Inferior parietal cortex (tissue), 1 donor: Measurements from ENCODE around the gene TTC7B.

Experiments used
- DNase-seq: peaks from one replicate; pipeline ENCODE4 v3.0.0-alpha.2; 2016; ENCODE audit errors: extremely low spot score

The TTC7B gene

GRCh38 chr14:90619911-90620310 lies 196.3 kb downstream of the TTC7B start:
- DNase-seq, result no peak

- no peak for DNase-seq
Measured at GRCh38 chr14:90617961-90618360, 198.3 kb downstream of the TTC7B start.

- DNase-seq, result no peak
Measured at GRCh38 chr14:90616881-90617280, 199.3 kb downstream of the TTC7B start.

GRCh38 chr14:90616313-90616712 lies 199.9 kb downstream of the TTC7B start:
- DNase-seq, result no peak

GRCh38 chr14:90615517-90616060 lies 200.6 kb downstream of the TTC7B start:
- no peak for DNase-seq

GRCh38 chr14:90614696-90615516 lies 201.3 kb downstream of the TTC7B start:
- no peak for DNase-seq

GRCh38 chr14:90613997-90614396 lies 202.2 kb downstream of the TTC7B start:
- DNase-seq, result no peak

GRCh38 chr14:90613453-90613852 lies 202.8 kb downstream of the TTC7B start:
- DNase-seq, result no peak

GRCh38 chr14:90612801-90613200 lies 203.4 kb downstream of the TTC7B start:
- no peak for DNase-seq

GRCh38 chr14:90611936-90612335 lies 204.3 kb downstream of the TTC7B start:
- DNase-seq, result no peak

- no peak for DNase-seq
Measured at GRCh38 chr14:90611501-90611900, 204.7 kb downstream of the TTC7B start.

GRCh38 chr14:90610346-90611040 lies 205.7 kb downstream of the TTC7B start:
- no peak for DNase-seq

GRCh38 chr14:90609376-90609775 lies 206.9 kb downstream of the TTC7B start:
- DNase-seq, result no peak

- DNase-seq, result no peak
Measured at GRCh38 chr14:90608929-90609341, 207.3 kb downstream of the TTC7B start.

GRCh38 chr14:90608281-90608680 lies 207.9 kb downstream of the TTC7B start:
- DNase-seq, result no peak

- no peak for DNase-seq
Measured at GRCh38 chr14:90607141-90607540, 209.1 kb downstream of the TTC7B start.

GRCh38 chr14:90606434-90606833 lies 209.8 kb downstream of the TTC7B start:
- no peak for DNase-seq

GRCh38 chr14:90605430-90605829 lies 210.8 kb downstream of the TTC7B start:
- no peak for DNase-seq

- no peak for DNase-seq
Measured at GRCh38 chr14:90604356-90604755, 211.9 kb downstream of the TTC7B start.

- DNase-seq, result no peak
Measured at GRCh38 chr14:90603841-90604240, 212.4 kb downstream of the TTC7B start.

- no peak for DNase-seq
Measured at GRCh38 chr14:90603336-90603735, 212.9 kb downstream of the TTC7B start.

- DNase-seq, result no peak
Measured at GRCh38 chr14:90602088-90602687, 214.0 kb downstream of the TTC7B start.
